Measurements from ENCODE around the gene LIPM.

- no peak for TF ChIP-seq POLR2A (IDR thresholded peaks at IDR 0.05; ENCODE audit: low read depth, low read length)
- no peak for TF ChIP-seq TAF1 (IDR thresholded peaks at IDR 0.05; ENCODE audit: borderline replicate concordance, low read depth, low read length)
- no peak for TF ChIP-seq POLR2AphosphoS5 (IDR thresholded peaks at IDR 0.05; ENCODE audit: low read depth, low read length)
Measured at GRCh38 chr10:88830643-88831268, 28.2 kb downstream of the LIPM start.
